Bronchial epithelial cell (primary cell): ENCODE measurements around the gene ARSG. TPM values are rescaled to one million over a fixed set of nuclear protein-coding genes. Genes with fewer than 3 reads are reported as not detected.
A peak's percentile ranks its signal among the peaks of the same experiment; 100 is the strongest.

Experiments
- DNase-seq: peaks from one replicate; pipeline ENCODE4 v3.0.0-alpha.2; 2010; ENCODE audit warnings: low read depth
- FAIRE-seq: peaks from 2 replicates; lab custom pipeline; 2011; peaks lifted over from hg19 to GRCh38; lab: Jason Lieb, UNC
- H3K27me3 ChIP-seq: 2 replicates; pipeline ENCODE4 v1.5.1; 2011; ENCODE audit warnings: low read length; ENCODE audit not compliant: control insufficient read depth, insufficient read depth
- H3K36me3 ChIP-seq: 2 replicates; pipeline ENCODE4 v1.5.1; 2011; ENCODE audit warnings: low read length; ENCODE audit not compliant: control insufficient read depth, insufficient read depth
- H3K4me3 ChIP-seq: 2 replicates; pipeline ENCODE4 v1.5.1; 2011; ENCODE audit warnings: mild to moderate bottlenecking, low read depth, low read length, control low read depth
- CTCF ChIP-seq: IDR thresholded peaks from 2 replicates; pipeline ENCODE4 v1.5.1; 2011; ENCODE audit warnings: mild to moderate bottlenecking, moderate library complexity, low read length, control low read depth, inconsistent platforms; ENCODE audit not compliant: insufficient read depth, severe bottlenecking
- total RNA-seq: library from RNA; depleted of rRNA; stranded (reverse); fragments of >200 nt; gene quantifications from 2 replicates; pipeline ENCODE4 v1.2.1, GENCODE V29; 2014

ARSG gene
- 0.79 and 0.90 TPM in 2 replicates for total RNA-seq

- FAIRE-seq, result no peak
- no peaks in the 10 kb centered on the region for H3K36me3 ChIP-seq
- no peaks in the 10 kb centered on the region for H3K27me3 ChIP-seq
- DNase-seq, result no peak
- no peak for TF ChIP-seq CTCF
- H3K4me3 ChIP-seq, result peak within 1 kb of the TSS; percentile 57
Measured at GRCh38 chr17:68290955-68291835, at the start of gene ARSG, which contains the start of gene SLC16A6. Gene ARSG (plus strand): TSS chr17:68291495. CDS start chr17:68307494, 15,999 bp downstream. Gene SLC16A6 (minus strand): TSS chr17:68291127. CDS start chr17:68278320, 12,807 bp downstream.

DNA sequence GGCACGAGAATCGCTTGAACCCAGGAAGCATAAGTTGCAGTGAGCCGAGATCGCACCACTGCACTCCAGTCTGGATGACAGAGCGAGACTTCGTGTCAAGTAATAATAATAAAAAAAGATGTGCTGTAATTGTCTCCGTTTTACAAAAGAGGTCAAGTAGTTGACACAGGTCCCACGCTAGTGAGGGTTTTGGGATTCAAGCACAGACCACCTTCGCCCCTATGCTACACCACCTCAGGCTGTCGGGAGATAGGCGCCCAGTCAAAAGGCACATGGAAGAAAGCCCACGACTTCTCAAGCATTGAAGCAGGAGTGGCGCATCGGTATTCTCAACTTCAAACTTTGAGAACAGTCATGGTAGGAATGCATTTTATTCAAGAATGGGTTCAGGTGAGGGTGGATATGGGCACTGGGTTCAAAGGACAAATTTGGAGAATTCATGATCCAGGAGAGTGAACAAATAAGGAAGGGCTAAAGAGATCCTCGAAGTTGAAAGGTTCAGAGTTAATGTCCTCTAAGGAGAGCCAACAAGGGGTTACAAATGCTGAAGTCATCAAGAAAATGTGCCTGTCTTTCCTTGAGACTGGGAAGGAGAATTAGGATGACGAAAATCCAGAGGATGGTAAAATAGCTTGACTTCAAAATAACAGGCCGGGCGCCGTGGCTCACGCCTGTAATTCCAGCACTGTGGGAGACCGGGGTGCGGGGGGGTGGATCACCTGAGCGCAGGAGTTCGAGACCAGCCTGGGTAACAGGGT is 44.8 kb upstream of the ARSG start:
- H3K36me3 ChIP-seq, result peaks cover 4% of the 10 kb centered on the region
- DNase-seq (no peak), FAIRE-seq (no peak)
- H3K27me3 ChIP-seq, result no peaks in the 10 kb centered on the region
- no peak overlapping the region for H3K4me3 ChIP-seq
- TF ChIP-seq CTCF, result no peak

DNA sequence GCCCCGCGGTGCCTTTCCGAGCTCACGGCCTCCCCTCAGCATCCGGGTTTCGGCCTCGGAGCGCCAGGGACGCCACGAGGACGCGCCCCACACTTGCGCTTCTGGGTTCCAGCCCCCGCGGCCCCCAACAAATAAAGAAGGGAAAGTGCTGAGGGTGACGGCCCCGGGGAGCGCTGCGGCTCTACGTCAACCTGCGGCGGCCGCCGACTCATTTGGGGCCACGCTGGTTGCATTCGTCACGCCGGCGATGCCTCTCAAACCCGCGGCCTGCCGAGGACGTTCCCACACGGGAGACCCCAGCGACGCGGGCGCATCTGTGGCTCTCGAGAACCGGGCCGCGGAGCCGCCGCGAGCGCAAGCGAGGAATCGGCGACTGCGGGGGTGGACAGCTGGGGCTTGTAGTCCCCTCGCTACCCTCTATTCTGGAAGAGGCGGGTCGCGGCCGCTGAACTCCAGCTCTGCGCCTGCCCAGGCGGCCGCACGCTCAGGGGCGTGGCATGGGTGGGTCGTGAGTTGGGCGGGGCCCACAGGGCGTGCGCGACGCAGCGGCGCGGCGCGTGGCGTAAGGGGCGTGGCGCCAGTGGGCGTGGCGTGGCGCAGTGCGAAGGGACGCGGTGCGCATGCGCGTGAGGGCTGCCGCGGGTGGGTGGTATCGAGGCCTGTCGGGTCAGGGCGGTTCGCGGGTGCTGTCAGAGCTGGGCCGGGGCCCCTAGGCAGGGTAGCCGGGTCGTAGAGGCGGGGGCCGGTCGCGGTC is 43.7 kb upstream of the ARSG start, which contains the start of gene AMZ2:
Gene AMZ2 (plus strand): TSS at position 599 of the 754 bp plus-strand sequence. CDS start 2,145 bp downstream, outside the sequence.
- no peak for TF ChIP-seq CTCF
- DNase-seq, result peak; percentile 73
- peak within 1 kb of the TSS; percentile 85 for H3K4me3 ChIP-seq
- no peak for FAIRE-seq
- peaks cover 4% of the 10 kb centered on the region for H3K36me3 ChIP-seq
- H3K27me3 ChIP-seq, result no peaks in the 10 kb centered on the region

- TF ChIP-seq CTCF, result no peak
- Histone ChIP-seq H3K27me3 (no peaks in the 10 kb centered on the region), H3K36me3 (peaks cover 4% of the 10 kb centered on the region), H3K4me3 (peak overlapping the region; percentile 85)
- DNase-seq (peak; percentile 76), FAIRE-seq (no peak)
Measured at GRCh38 chr17:68248199-68248825, 43.0 kb upstream of the ARSG start.

GRCh38 chr17:68248891-68249290 is 42.4 kb upstream of the ARSG start:
- Histone ChIP-seq H3K27me3 (no peaks in the 10 kb centered on the region), H3K36me3 (peaks cover 4% of the 10 kb centered on the region), H3K4me3 (peak overlapping the region; percentile 85)
- DNase-seq (no peak), FAIRE-seq (no peak)
- no peak for TF ChIP-seq CTCF
